ENCODE data around the gene HEATR5A. TPM values are rescaled to one million over a fixed set of nuclear protein-coding genes. Genes with fewer than 3 reads are reported as not detected.
"Not testable (repeated sequence)": the region's sequence is repeated elsewhere in the genome, so short reads cannot be mapped to it uniquely, and the experiment has no call there.

Gene HEATR5A
- total RNA-seq, 2 donors from 2014 or later: 31.7 to 36.4 TPM

DNA sequence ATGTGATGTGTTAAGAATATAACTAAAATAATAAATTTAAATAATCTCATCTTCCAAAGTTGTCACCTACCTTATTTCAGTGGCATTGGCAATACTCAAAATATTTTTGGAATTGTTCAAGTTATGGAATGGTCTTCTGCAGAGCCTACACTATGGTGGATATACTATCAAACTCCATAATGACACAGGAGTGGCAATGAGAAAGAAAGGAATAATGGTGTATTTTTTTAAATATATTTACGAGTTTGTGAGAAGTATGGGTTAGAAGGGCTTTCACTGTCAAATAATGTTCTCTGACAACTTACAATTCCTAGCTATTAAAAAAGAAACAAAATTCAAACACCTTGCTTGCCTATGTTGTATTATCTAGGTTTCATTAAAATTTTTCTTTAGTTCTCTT, 38.1 kb downstream of the HEATR5A start:
- H3K9me3 Mint-ChIP-seq: no peaks in the 10 kb centered on the region
- no peaks in the 10 kb centered on the region for H3K9me3 ChIP-seq (ENCODE audit: control insufficient read depth, low read length)
- WGBS, 2 experiments (ENCODE audit: insufficient coverage in 1 of 2, insufficient read length in 1 of 2): no CpG with 5 or more reads among the region's 1 CpG
- no peak overlapping the region for H3K4me3 ChIP-seq (ENCODE audit: low read length)
- no peak for DNase-seq
- peaks cover 38% of the 10 kb centered on the region for H3K36me3 Mint-ChIP-seq (ENCODE audit: low read depth)
- TF ChIP-seq, protein P1, sequence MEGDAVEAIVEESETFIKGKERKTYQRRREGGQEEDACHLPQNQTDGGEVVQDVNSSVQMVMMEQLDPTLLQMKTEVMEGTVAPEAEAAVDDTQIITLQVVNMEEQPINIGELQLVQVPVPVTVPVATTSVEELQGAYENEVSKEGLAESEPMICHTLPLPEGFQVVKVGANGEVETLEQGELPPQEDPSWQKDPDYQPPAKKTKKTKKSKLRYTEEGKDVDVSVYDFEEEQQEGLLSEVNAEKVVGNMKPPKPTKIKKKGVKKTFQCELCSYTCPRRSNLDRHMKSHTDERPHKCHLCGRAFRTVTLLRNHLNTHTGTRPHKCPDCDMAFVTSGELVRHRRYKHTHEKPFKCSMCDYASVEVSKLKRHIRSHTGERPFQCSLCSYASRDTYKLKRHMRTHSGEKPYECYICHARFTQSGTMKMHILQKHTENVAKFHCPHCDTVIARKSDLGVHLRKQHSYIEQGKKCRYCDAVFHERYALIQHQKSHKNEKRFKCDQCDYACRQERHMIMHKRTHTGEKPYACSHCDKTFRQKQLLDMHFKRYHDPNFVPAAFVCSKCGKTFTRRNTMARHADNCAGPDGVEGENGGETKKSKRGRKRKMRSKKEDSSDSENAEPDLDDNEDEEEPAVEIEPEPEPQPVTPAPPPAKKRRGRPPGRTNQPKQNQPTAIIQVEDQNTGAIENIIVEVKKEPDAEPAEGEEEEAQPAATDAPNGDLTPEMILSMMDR (conservative IDR thresholded peaks at IDR 0.05): no peak
- no peak overlapping the region for H3K9ac ChIP-seq (ENCODE audit: extremely low read depth, low read length, poor library complexity, severe bottlenecking)
- H3K36me3 ChIP-seq (ENCODE audit: control insufficient read depth, insufficient read depth, low read length): peaks cover 39% of the 10 kb centered on the region
- no peaks in the 10 kb centered on the region for H3K27me3 Mint-ChIP-seq (ENCODE audit: insufficient read depth)
- H3K27me3 ChIP-seq (ENCODE audit: control insufficient read depth, insufficient read depth, low read length, poor library complexity, severe bottlenecking): no peaks in the 10 kb centered on the region
- no peaks in the 10 kb centered on the region for H3K4me1 Mint-ChIP-seq
- H3K27ac ChIP-seq (ENCODE audit: low read depth, low read length): no peak overlapping the region
- no peak overlapping the region for H3K27ac Mint-ChIP-seq
- no peaks in the 10 kb centered on the region for H3K4me1 ChIP-seq (ENCODE audit: control insufficient read depth, insufficient read depth, low read length)
- H3K4me3 Mint-ChIP-seq: no peak overlapping the region

DNA sequence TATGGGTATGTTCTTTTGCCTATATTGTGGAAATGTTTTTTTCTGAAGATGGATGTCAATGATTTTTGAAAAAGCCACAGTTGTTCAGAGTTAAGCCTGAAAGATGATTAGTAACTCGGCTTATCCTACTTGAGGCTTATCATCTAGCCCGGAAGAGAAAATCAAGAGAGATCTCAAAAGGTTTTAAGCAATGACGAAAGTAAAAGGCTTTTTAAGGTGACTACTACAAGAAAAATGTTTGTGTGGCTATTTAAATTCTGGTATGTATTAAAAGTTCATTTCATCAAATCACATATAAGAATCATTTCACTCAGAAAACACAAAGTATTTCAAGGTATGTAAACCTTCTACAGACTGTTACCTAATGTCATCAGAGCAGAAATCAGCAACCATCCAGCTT, 40.2 kb downstream of the HEATR5A start:
- Mint-ChIP-seq H3K4me3 (no peak overlapping the region), H3K27ac (no peak overlapping the region), H3K36me3 (ENCODE audit: low read depth) (peaks cover 27% of the 10 kb centered on the region), H3K27me3 (ENCODE audit: insufficient read depth) (no peaks in the 10 kb centered on the region), H3K9me3 (no peaks in the 10 kb centered on the region), H3K4me1 (no peaks in the 10 kb centered on the region)
- DNase-seq: no peak
- Histone ChIP-seq H3K4me1 (ENCODE audit: control insufficient read depth, insufficient read depth, low read length) (no peaks in the 10 kb centered on the region), H3K4me3 (ENCODE audit: low read length) (no peak overlapping the region), H3K9me3 (ENCODE audit: control insufficient read depth, low read length) (no peaks in the 10 kb centered on the region), H3K9ac (ENCODE audit: extremely low read depth, low read length, poor library complexity, severe bottlenecking) (no peak overlapping the region), H3K27ac (ENCODE audit: low read depth, low read length) (no peak overlapping the region), H3K27me3 (ENCODE audit: control insufficient read depth, insufficient read depth, low read length, poor library complexity, severe bottlenecking) (no peaks in the 10 kb centered on the region), H3K36me3 (ENCODE audit: control insufficient read depth, insufficient read depth, low read length) (peaks cover 35% of the 10 kb centered on the region)
- TF ChIP-seq, protein P1 (conservative IDR thresholded peaks at IDR 0.05): no peak
- 95 to 96% methylated on average over 2 to 3 of the region's 3 CpGs for WGBS, 2 experiments (ENCODE audit: insufficient coverage in 1 of 2, insufficient read length in 1 of 2)

DNA sequence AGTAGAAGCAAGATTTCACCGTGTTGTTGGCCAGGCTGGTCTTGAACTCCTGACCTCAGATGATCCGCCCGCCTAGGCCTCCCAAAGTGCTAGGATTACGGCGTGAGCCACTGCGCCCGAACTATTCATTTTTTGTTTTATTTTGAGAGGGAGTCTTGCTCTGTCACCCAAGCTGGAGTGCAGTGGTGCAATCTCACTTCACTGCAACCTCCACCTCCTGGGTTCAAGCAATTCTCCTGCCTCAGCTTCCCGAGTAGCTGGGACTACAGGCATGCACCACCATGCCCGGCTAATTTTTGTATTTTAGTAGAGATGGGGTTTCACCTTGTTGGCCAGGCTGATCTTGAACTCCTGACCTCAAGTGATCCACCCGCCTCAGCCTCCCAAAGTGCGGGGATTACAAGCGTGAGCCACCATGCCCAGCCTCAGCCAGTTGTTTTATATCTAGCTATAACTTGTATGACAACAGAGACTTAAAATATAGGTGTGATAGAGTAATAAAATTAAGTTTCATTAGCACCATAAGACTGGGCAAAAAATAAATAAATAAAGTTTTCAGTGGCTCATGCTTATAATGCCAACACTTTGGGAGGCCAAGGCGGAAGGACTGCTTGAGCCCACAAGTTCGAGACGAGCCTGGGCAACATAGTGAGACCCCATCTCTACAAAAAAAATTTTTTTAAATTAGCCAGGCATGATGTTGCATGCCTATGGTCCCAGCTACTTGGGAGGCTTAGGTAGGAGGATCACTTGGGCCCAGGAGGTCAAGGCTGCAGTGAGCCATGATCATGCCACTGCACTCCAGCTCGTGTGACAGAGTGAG, 41.0 kb downstream of the HEATR5A start:
- not testable (repeated sequence) for H3K9ac ChIP-seq (ENCODE audit: extremely low read depth, low read length, poor library complexity, severe bottlenecking); H3K27ac ChIP-seq (ENCODE audit: low read depth, low read length); H3K9me3 Mint-ChIP-seq; H3K4me1 ChIP-seq (ENCODE audit: control insufficient read depth, insufficient read depth, low read length); H3K4me1 Mint-ChIP-seq; DNase-seq; H3K9me3 ChIP-seq (ENCODE audit: control insufficient read depth, low read length); H3K27ac Mint-ChIP-seq; H3K27me3 Mint-ChIP-seq (ENCODE audit: insufficient read depth); H3K4me3 ChIP-seq (ENCODE audit: low read length); H3K27me3 ChIP-seq (ENCODE audit: control insufficient read depth, insufficient read depth, low read length, poor library complexity, severe bottlenecking); H3K4me3 Mint-ChIP-seq
- peaks cover 27% of the 10 kb centered on the region for H3K36me3 Mint-ChIP-seq (ENCODE audit: low read depth)
- WGBS, 2 experiments (ENCODE audit: insufficient coverage in 1 of 2, insufficient read length in 1 of 2): 94 to 96% methylated on average over 10 to 16 of the region's 16 CpGs
- peaks cover 38% of the 10 kb centered on the region for H3K36me3 ChIP-seq (ENCODE audit: control insufficient read depth, insufficient read depth, low read length)

Measured in endodermal cell (in vitro differentiated cells).